Activated T-helper 1 cell treated with anti-CD3 and anti-CD28 coated beads, Interleukin-12 subunit alpha, Interleukin-12 subunit beta, Interleukin-2, Interleukin-4 antibody, amounts not matched to agents 30 ng/mL and 10 ng/mL and 1 ng/mL, durations not matched to agents 14 hours and 24 hours and 36 hours (primary cell): ENCODE data around the gene FATE1. TPM values are rescaled to one million over a fixed set of nuclear protein-coding genes. Genes with fewer than 3 reads are reported as not detected.

Experiments used
- DNase-seq: peaks from one replicate; pipeline ENCODE4 v3.0.0; 2021; ENCODE audit warnings: low spot score
- H3K27ac Mint-ChIP-seq: one replicate; pipeline ENCODE4 v1.8.0; 2021; ENCODE audit warnings: mild to moderate bottlenecking, mixed read lengths
- H3K27me3 Mint-ChIP-seq: one replicate; pipeline ENCODE4 v1.8.0; 2022; ENCODE audit warnings: mild to moderate bottlenecking, moderate library complexity, mixed read lengths; ENCODE audit not compliant: insufficient read depth
- H3K36me3 Mint-ChIP-seq: one replicate; pipeline ENCODE4 v1.8.0; 2021; ENCODE audit warnings: low read depth, mixed read lengths
- H3K4me1 Mint-ChIP-seq: one replicate; pipeline ENCODE4 v1.8.0; 2021; ENCODE audit warnings: low read depth, mixed read lengths
- H3K4me3 Mint-ChIP-seq: one replicate; pipeline ENCODE4 v1.8.0; 2021; ENCODE audit warnings: mild to moderate bottlenecking, moderate library complexity, mixed read lengths
- H3K9me3 Mint-ChIP-seq: one replicate; pipeline ENCODE4 v1.8.0; 2021; ENCODE audit warnings: mixed read lengths
- intact Hi-C: fragments of 100-400 bp; cut with micrococcal nuclease; formaldehyde crosslinking; loops from one replicate; pipeline ENCODE4 v1.15.1; 2024
- total RNA-seq: library from RNA; stranded (reverse); gene quantifications from 2 replicates; pipeline ENCODE4 v1.2.3, GENCODE V29; 2022

FATE1 gene
- total RNA-seq, 1 donor from 2014 or later: not detected

GRCh38 chrX:151736685-151737084 lies 20.9 kb downstream of the FATE1 start:
- Mint-ChIP-seq H3K36me3 (no peaks in the 10 kb centered on the region), H3K27ac (no peak overlapping the region), H3K4me1 (no peaks in the 10 kb centered on the region), H3K4me3 (no peak overlapping the region), H3K9me3 (no peaks in the 10 kb centered on the region), H3K27me3 (peaks cover 2% of the 10 kb centered on the region)
- intact Hi-C loops: no loop called here
- DNase-seq: no peak

GRCh38 chrX:151737494-151737893 lies 21.7 kb downstream of the FATE1 start:
- Mint-ChIP-seq H3K36me3 (no peaks in the 10 kb centered on the region), H3K4me3 (no peak overlapping the region), H3K27me3 (peaks cover 2% of the 10 kb centered on the region), H3K27ac (no peak overlapping the region), H3K9me3 (no peaks in the 10 kb centered on the region), H3K4me1 (no peaks in the 10 kb centered on the region)
- no peak for DNase-seq
- intact Hi-C loops: no loop called here

- intact Hi-C loops: no loop called here
- Mint-ChIP-seq H3K27ac (no peak overlapping the region), H3K4me1 (no peaks in the 10 kb centered on the region), H3K36me3 (no peaks in the 10 kb centered on the region), H3K27me3 (peaks cover 2% of the 10 kb centered on the region), H3K4me3 (no peak overlapping the region), H3K9me3 (no peaks in the 10 kb centered on the region)
- no peak for DNase-seq
Observed at GRCh38 chrX:151738751-151739150, 22.9 kb downstream of the FATE1 start.

GRCh38 chrX:151741606-151742005 lies 25.8 kb downstream of the FATE1 start:
- intact Hi-C loops: no loop called here
- no peaks in the 10 kb centered on the region for H3K4me1 Mint-ChIP-seq
- H3K4me3 Mint-ChIP-seq: no peak overlapping the region
- H3K9me3 Mint-ChIP-seq: no peaks in the 10 kb centered on the region
- H3K36me3 Mint-ChIP-seq: no peaks in the 10 kb centered on the region
- DNase-seq: no peak
- H3K27ac Mint-ChIP-seq: no peak overlapping the region
- H3K27me3 Mint-ChIP-seq: no peaks in the 10 kb centered on the region

GRCh38 chrX:151742311-151742710 lies 26.5 kb downstream of the FATE1 start:
- intact Hi-C loops: no loop called here
- H3K4me1 Mint-ChIP-seq: no peaks in the 10 kb centered on the region
- H3K36me3 Mint-ChIP-seq: no peaks in the 10 kb centered on the region
- no peaks in the 10 kb centered on the region for H3K27me3 Mint-ChIP-seq
- DNase-seq: no peak
- H3K9me3 Mint-ChIP-seq: no peaks in the 10 kb centered on the region
- no peak overlapping the region for H3K4me3 Mint-ChIP-seq
- no peak overlapping the region for H3K27ac Mint-ChIP-seq

GRCh38 chrX:151743651-151744470 lies 28.0 kb downstream of the FATE1 start:
- H3K9me3 Mint-ChIP-seq: no peaks in the 10 kb centered on the region
- intact Hi-C loops: no loop called here
- no peaks in the 10 kb centered on the region for H3K27me3 Mint-ChIP-seq
- H3K4me3 Mint-ChIP-seq: no peak overlapping the region
- H3K27ac Mint-ChIP-seq: no peak overlapping the region
- no peaks in the 10 kb centered on the region for H3K4me1 Mint-ChIP-seq
- no peaks in the 10 kb centered on the region for H3K36me3 Mint-ChIP-seq
- no peak for DNase-seq

GRCh38 chrX:151745651-151746050 lies 29.8 kb downstream of the FATE1 start:
- Mint-ChIP-seq H3K9me3 (no peaks in the 10 kb centered on the region), H3K27ac (no peak overlapping the region), H3K36me3 (no peaks in the 10 kb centered on the region), H3K4me3 (no peak overlapping the region), H3K4me1 (no peaks in the 10 kb centered on the region), H3K27me3 (no peaks in the 10 kb centered on the region)
- no peak for DNase-seq
- intact Hi-C loops: no loop called here

- H3K9me3 Mint-ChIP-seq: no peaks in the 10 kb centered on the region
- no peak for DNase-seq
- intact Hi-C loops: no loop called here
- no peaks in the 10 kb centered on the region for H3K4me1 Mint-ChIP-seq
- no peak overlapping the region for H3K4me3 Mint-ChIP-seq
- no peaks in the 10 kb centered on the region for H3K36me3 Mint-ChIP-seq
- no peaks in the 10 kb centered on the region for H3K27me3 Mint-ChIP-seq
- no peak overlapping the region for H3K27ac Mint-ChIP-seq
Observed at GRCh38 chrX:151746502-151746901, 30.7 kb downstream of the FATE1 start.

GRCh38 chrX:151750511-151750910 lies 34.7 kb downstream of the FATE1 start:
- Mint-ChIP-seq H3K4me1 (no peaks in the 10 kb centered on the region), H3K36me3 (no peaks in the 10 kb centered on the region), H3K27me3 (no peaks in the 10 kb centered on the region), H3K27ac (no peak overlapping the region), H3K4me3 (no peak overlapping the region), H3K9me3 (no peaks in the 10 kb centered on the region)
- intact Hi-C loops: loop anchor here (5.0 kb wide), 2 partner anchors 882 to 1067 kb away; no protein-coding TSS in a partner anchor
- no peak for DNase-seq

- no peak overlapping the region for H3K4me3 Mint-ChIP-seq
- intact Hi-C loops: loop anchor here (5.0 kb wide), 2 partner anchors 879 to 1064 kb away; no protein-coding TSS in a partner anchor
- H3K36me3 Mint-ChIP-seq: no peaks in the 10 kb centered on the region
- no peaks in the 10 kb centered on the region for H3K27me3 Mint-ChIP-seq
- no peaks in the 10 kb centered on the region for H3K9me3 Mint-ChIP-seq
- H3K4me1 Mint-ChIP-seq: no peaks in the 10 kb centered on the region
- no peak for DNase-seq
- no peak overlapping the region for H3K27ac Mint-ChIP-seq
Observed at GRCh38 chrX:151752847-151753246, 37.0 kb downstream of the FATE1 start.

GRCh38 chrX:151753313-151754046 lies 37.6 kb downstream of the FATE1 start:
- Mint-ChIP-seq H3K27me3 (no peaks in the 10 kb centered on the region), H3K27ac (no peak overlapping the region), H3K4me3 (no peak overlapping the region), H3K4me1 (no peaks in the 10 kb centered on the region), H3K9me3 (no peaks in the 10 kb centered on the region), H3K36me3 (no peaks in the 10 kb centered on the region)
- intact Hi-C loops: loop anchor here (5.0 kb wide), 2 partner anchors 879 to 1064 kb away; no protein-coding TSS in a partner anchor
- DNase-seq: no peak

- H3K27ac Mint-ChIP-seq: no peak overlapping the region
- H3K36me3 Mint-ChIP-seq: no peaks in the 10 kb centered on the region
- DNase-seq: no peak
- no peaks in the 10 kb centered on the region for H3K4me1 Mint-ChIP-seq
- no peaks in the 10 kb centered on the region for H3K27me3 Mint-ChIP-seq
- H3K4me3 Mint-ChIP-seq: no peak overlapping the region
- intact Hi-C loops: loop anchor here (5.0 kb wide), 2 partner anchors 878 to 1063 kb away; no protein-coding TSS in a partner anchor
- H3K9me3 Mint-ChIP-seq: no peaks in the 10 kb centered on the region
Observed at GRCh38 chrX:151754047-151754429, 38.2 kb downstream of the FATE1 start.

GRCh38 chrX:151754641-151755215 lies 38.9 kb downstream of the FATE1 start:
- no peak for DNase-seq
- Mint-ChIP-seq H3K4me1 (no peaks in the 10 kb centered on the region), H3K4me3 (no peak overlapping the region), H3K36me3 (no peaks in the 10 kb centered on the region), H3K9me3 (no peaks in the 10 kb centered on the region), H3K27ac (no peak overlapping the region), H3K27me3 (no peaks in the 10 kb centered on the region)
- intact Hi-C loops: loop anchor here (5.0 kb wide), 2 partner anchors 878 to 1063 kb away; no protein-coding TSS in a partner anchor
